ENCODE measurements around the gene ADRA1B. TPM values are rescaled to one million over a fixed set of nuclear protein-coding genes. Genes with fewer than 3 reads are reported as not detected.

ADRA1B gene
- total RNA-seq, 1 experiment from 2014 or later: not detected

DNA sequence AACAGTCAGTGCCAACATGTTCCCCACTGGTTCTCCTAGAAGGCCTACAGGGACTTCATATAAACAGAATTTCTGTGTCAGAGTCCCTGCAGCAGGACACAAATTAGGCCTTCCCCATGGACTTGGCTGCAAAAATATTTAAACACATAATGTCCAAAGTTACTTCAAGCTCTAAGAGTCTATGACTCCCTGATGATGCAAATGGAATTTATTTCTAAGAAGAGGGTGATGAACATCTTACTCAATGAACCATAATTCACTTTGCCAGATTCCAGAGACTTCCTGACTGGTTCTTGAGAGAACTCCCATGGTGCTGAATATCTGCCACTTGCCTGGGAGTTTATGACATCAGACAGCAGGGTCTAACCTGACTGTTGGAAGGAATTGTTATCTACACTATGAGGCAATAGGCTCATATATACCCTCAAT, 32.7 kb upstream of the ADRA1B start:
- DNase-seq: no peak
- Histone ChIP-seq H4K20me1 (ENCODE audit: control insufficient read depth, insufficient read depth, insufficient read length) (no peaks in the 10 kb centered on the region), H2AFZ (ENCODE audit: low read length) (no peak overlapping the region), H3K79me1 (ENCODE audit: insufficient read depth, low read depth, low read length, poor library complexity, severe bottlenecking) (no peaks in the 10 kb centered on the region), H3K4me1 (ENCODE audit: insufficient read depth, low read length) (no peaks in the 10 kb centered on the region), H4K5ac (ENCODE audit: insufficient read length, low read depth, low read length) (no peak overlapping the region), H4K8ac (replicated peaks; ENCODE audit: insufficient read length, low read depth, low read length) (no peak overlapping the region), H3K4ac (ENCODE audit: low read depth, low read length) (no peak overlapping the region), H2BK120ac (ENCODE audit: low read depth, low read length, poor library complexity, severe bottlenecking) (no peak overlapping the region), H3K27me3 (ENCODE audit: insufficient read depth, low read length) (no peaks in the 10 kb centered on the region), H3K56ac (ENCODE audit: insufficient read length, low read depth, low read length) (no peak overlapping the region), H3T11ph (ENCODE audit: low read length) (no peak overlapping the region), H3K9ac (ENCODE audit: extremely low read depth, insufficient read length, low read length) (no peak overlapping the region), H4K91ac (ENCODE audit: insufficient read length, low read depth, low read length) (no peak overlapping the region), H2BK20ac (ENCODE audit: low read depth, low read length, poor library complexity, severe bottlenecking) (no peak overlapping the region), H2BK5ac (ENCODE audit: insufficient read length, low read length) (no peak overlapping the region), H3K23ac (ENCODE audit: insufficient read length, low read depth, low read length) (no peak overlapping the region), H3K79me2 (ENCODE audit: insufficient read depth, low read length) (no peaks in the 10 kb centered on the region), H3K14ac (ENCODE audit: insufficient read depth, low read length) (no peak overlapping the region), H2BK15ac (ENCODE audit: low read depth, low read length) (no peak overlapping the region), H2AK5ac (ENCODE audit: insufficient read length, low read length) (no peak overlapping the region), H3K9me3 (ENCODE audit: control insufficient read depth, low read depth, low read length) (no peaks in the 10 kb centered on the region), H3K23me2 (ENCODE audit: insufficient read length, low read depth, low read length, poor library complexity, severe bottlenecking) (no peaks in the 10 kb centered on the region), H2BK12ac (ENCODE audit: insufficient read length, low read depth, low read length) (no peak overlapping the region), H3K18ac (ENCODE audit: insufficient read length, low read depth, low read length) (no peak overlapping the region), H3K4me2 (ENCODE audit: insufficient read depth, insufficient read length, low read length) (no peak overlapping the region), H3K27ac (ENCODE audit: insufficient read length, low read depth, low read length) (no peak overlapping the region)
- Mint-ChIP-seq H3K9me3 (no peaks in the 10 kb centered on the region; a peak in 1 of 5 replicates), H3K4me3 (no peak overlapping the region), H3K36me3 (ENCODE audit: insufficient read depth in 1 of 3, low read depth in 3 of 3) (no peaks in the 10 kb centered on the region), H3K4me1 (peaks cover 10 to 11% of the 10 kb centered on the region in 2 experiments), H3K27ac (no peak overlapping the region), H3K27me3 (ENCODE audit: low read depth) (peaks cover 4% of the 10 kb centered on the region)
- TF ChIP-seq, protein P1, sequence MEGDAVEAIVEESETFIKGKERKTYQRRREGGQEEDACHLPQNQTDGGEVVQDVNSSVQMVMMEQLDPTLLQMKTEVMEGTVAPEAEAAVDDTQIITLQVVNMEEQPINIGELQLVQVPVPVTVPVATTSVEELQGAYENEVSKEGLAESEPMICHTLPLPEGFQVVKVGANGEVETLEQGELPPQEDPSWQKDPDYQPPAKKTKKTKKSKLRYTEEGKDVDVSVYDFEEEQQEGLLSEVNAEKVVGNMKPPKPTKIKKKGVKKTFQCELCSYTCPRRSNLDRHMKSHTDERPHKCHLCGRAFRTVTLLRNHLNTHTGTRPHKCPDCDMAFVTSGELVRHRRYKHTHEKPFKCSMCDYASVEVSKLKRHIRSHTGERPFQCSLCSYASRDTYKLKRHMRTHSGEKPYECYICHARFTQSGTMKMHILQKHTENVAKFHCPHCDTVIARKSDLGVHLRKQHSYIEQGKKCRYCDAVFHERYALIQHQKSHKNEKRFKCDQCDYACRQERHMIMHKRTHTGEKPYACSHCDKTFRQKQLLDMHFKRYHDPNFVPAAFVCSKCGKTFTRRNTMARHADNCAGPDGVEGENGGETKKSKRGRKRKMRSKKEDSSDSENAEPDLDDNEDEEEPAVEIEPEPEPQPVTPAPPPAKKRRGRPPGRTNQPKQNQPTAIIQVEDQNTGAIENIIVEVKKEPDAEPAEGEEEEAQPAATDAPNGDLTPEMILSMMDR (conservative IDR thresholded peaks at IDR 0.05): no peak
